Cortex of kidney (tissue), 1 donor: ENCODE measurements around the gene PRODH2.
"Not testable (repeated sequence)": the region's sequence is repeated elsewhere in the genome, so short reads cannot be mapped to it uniquely, and the experiment has no call there.

Experiments
- DNase-seq: peaks from one replicate; lab custom pipeline; 2025; lab: John Stamatoyannopoulos, UW

Gene PRODH2

GRCh38 chr19:35781650-35782049 lies 31.0 kb downstream of the PRODH2 start:
- no peak for DNase-seq

- DNase-seq, result no peak
These were observed 31.9 kb downstream of the PRODH2 start for GRCh38 chr19:35780717-35781116.

- DNase-seq, result no peak
These were observed 32.6 kb downstream of the PRODH2 start for GRCh38 chr19:35780058-35780457.

GRCh38 chr19:35779033-35779432 lies 33.6 kb downstream of the PRODH2 start:
- DNase-seq, result no peak

DNA sequence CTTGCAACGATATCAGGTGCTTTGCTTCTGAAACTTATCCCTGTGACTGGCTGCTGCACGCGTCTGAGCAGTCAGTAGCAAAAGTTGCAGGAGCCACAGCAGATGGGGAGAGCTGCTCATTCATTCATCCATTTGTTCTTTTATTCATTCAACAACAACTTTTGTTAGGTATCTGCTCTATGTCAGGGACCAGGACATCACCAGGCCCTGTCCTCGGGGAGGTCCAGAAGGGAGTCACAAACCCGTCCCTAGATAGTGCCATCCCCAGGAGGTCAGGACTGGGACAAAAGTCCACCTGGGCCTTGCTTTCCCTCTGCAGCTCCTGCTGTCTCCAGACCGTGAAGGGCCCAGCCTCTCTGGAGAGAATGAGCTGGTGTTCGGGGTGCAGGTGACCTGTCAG lies 34.7 kb downstream of the PRODH2 start:
- DNase-seq, result no peak

DNA sequence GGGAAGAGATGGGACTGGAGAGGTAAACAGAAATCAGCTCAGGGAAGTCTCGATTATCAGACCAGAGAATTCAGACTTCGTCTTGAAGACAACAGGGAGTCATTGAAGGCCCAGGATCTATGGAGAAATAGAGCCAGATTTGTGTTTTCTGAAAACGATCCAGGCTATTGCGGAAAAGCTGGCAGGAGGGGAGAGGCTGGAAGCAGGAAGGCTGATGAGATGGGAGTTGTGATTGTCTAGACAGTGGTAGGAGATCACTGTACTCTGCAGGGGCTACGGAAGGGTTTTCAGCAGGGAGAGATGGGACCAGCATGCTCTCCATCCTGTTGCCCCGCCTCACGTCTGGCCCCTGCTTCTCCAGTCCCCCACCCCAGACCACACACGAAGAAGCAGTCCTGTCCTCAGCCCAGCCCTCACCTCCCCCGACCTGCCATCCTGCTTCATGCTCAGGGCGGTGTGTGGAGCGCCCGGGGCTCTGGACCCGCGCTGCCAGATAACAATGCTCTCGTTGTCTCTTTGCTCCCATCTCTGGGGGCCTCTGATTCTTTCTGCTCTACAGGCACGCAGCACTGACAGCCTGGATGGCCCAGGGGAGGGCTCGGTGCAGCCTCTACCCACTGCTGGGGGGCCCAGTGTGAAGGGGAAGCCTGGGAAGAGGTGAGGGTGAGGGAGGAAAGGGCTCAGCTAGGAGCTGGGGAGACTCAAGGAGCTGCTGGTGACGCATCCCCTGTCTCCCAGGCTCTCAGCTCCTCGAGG lies 35.4 kb downstream of the PRODH2 start:
- no peak for DNase-seq

DNA sequence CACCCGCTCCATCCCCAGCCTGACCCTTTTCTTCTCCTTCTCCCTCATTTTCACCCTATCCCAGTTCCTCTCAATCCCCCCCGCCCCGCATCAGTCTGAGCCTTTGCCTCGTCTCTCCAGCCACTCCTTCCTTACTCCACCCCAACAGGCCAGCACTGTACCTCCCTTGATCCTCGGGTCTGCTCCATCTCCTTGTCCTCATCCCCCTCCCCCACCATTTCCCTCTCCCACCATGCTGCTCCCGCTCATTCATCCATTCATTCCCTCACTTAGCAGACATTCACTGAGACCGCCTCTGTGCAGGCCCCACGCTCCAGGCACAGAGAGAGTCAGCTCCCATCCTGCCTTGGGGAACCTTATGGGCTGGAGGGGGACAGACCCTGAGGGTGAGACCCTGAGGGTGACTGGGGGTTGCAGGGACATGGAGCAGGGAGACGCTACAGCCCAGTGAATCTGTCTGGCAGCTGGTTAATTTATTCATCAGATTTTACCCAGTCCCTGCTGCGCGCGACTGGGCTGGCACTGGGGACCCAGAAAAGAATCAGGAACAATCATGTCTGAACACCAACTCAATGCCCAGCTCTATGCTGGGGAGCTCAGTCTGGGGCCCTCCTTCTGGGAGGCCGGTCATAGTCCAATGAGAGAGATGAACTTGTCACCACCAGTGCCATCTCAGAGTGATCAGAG lies 36.4 kb downstream of the PRODH2 start:
- no peak for DNase-seq

- no peak for DNase-seq
These were observed 37.1 kb downstream of the PRODH2 start, which contains the start of gene ARHGAP33 for GRCh38 chr19:35775298-35776101. ARHGAP33 (plus strand) TSS chr19:35775564; CDS start chr19:35775659, 95 bp downstream.

DNA sequence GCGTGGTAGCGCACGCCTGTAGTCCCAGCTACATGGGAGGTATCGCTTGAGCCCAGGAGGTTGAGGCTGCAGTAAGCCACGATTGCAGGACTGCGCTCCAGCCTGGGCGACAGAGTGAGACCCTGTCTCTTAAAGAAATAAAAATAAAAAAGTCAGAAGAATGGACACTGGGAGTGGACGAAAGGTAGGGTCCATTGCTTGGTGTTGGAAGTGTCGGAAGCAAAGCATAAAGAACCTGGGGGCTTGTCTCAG lies 37.7 kb downstream of the PRODH2 start:
- no peak for DNase-seq

DNA sequence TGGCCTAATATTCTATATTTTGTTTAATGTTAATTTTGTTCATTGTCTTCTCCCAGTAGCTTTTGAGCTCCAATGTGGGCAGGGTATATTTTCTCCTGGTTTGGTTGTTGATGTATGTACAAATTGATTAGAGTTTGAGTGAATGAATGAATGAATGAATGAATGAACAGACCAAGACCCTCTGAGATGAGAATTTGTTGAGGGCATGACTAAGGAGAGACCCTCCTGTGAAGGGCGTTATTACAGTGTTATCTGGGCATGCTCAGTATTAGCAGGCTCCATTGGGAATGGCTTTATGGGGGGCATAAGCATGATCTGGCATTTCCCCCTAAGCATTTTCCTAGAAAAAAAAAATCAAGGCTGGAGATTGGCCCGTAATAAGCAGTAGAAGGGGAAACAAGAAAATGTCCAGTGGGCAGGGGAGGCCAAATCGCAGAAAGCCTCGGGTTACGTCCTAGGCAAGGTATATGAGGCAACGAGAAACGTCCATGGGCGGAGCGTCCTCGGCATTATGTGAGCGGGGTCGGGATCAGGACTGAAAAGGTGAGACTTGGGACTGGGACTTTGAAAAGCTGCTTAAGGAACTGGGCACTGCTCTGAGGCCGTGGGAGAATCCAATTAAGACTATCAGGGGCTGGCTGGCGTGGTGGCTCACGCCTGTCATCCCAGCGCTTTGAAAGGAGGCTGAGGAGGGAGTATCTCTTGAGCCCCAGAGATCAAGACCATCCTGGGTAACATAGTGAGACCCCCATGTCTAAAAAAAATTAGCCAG lies 38.2 kb downstream of the PRODH2 start:
- DNase-seq, result no peak

GRCh38 chr19:35773020-35773806 lies 39.4 kb downstream of the PRODH2 start:
- no peak for DNase-seq

DNA sequence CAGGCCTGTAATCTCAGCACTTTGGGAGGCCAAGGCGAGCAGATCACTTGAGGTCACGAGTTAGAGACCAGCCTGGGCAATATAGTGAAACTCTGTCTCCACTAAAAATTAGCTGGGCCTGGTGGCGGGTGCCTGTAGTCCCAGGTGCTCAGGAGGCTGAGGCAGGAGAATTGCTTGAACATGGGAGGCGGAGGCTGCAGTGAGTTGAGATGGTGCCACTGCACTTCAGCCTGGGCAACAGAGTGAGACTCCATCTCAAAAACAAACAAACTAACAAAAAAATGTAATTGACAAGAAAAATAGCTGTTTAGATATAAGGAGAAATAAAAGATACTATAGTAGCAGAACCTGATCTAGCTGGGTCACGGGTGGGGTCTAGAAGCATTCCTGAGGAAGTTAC lies 40.3 kb downstream of the PRODH2 start:
- not testable (repeated sequence) for DNase-seq

- DNase-seq, result no peak
These were observed 44.6 kb downstream of the PRODH2 start for GRCh38 chr19:35768082-35768421.

DNA sequence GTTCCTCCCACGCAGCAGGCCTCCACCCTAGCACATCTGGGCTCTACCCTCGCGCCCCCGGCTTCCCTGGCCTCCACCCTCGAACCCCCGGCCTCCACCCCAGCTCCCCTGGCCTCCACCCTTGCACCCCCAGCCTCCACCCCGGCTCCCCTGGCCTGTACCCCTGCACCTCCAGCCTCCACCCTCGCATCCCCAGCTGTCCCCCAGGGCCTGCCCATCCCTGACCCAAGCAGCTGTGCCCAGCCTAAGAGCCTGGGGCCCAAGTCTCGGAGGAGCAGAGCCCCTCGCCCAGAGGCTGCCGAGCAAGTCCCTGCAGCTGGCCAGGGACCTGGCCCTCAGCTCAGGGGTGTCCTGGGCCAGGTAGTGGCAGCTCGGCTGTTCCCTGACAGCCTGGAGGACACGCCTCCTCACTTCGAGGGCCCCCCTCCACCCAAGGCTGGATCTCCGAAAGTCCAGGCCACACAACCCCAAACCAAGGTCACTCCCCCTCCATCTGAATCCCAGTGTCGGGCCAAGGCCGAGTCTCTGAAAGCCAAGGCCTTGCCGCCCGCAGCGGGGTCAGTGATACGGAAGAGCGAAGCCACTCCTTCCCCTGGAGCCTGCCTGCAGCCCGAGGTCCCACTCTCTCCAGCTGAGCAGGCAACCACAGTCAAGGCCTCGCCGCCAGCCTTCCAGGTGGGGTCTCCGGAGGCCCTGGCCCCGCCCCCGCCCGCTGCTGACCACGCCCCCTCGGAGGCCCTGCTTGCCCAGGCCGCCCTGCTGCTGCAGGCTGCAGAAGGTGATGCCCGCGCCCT lies 45.2 kb downstream of the PRODH2 start:
- DNase-seq, result no peak

DNA sequence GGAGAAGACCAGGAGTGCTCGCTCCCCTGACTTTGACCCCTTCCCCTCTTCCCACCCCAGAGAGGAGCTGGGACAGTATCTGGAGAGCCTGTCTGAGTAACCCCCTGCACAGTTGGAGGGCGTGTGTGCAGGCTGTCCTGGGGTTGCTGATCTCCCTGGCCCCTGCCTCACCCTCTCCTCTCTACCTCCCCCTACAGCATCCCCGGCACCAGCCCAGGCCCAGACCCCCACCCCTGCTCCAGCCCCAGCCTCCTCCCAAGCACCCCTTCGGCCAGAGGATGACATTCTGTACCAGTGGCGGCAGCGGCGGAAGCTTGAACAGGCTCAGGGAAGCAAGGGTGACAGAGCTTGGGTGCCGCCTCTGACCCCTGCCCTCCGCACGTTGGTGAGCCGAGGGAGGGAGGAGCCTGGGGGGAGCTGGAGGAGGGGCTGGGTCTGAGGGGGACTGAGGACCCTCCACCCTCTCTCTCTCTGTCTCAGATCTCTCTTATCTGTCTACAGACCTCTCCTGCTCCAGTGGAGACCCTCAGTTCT lies 46.0 kb downstream of the PRODH2 start:
- DNase-seq, result no peak

- no peak for DNase-seq
These were observed 48.0 kb downstream of the PRODH2 start for GRCh38 chr19:35764432-35765315.

- DNase-seq, result no peak
These were observed 51.8 kb downstream of the PRODH2 start for GRCh38 chr19:35760711-35761349.

- DNase-seq, result no peak
These were observed 52.9 kb downstream of the PRODH2 start for GRCh38 chr19:35759697-35760096.
